Astrocyte (in vitro differentiated cells and primary cell): ENCODE data around the gene PDE6D. TPM values are rescaled to one million over a fixed set of nuclear protein-coding genes. Genes with fewer than 3 reads are reported as not detected.

Source experiments
- DNase-seq: peaks from one replicate; pipeline ENCODE4 v3.0.0-alpha.2; 2010; ENCODE audit warnings: low read depth
- FAIRE-seq: peaks from 2 replicates; lab custom pipeline; 2011; peaks lifted over from hg19 to GRCh38; lab: Jason Lieb, UNC
- H2AFZ ChIP-seq: 2 replicates; pipeline ENCODE4 v1.6.0; 2012; ENCODE audit warnings: low read depth, low read length, inconsistent platforms
- H3K27ac ChIP-seq: 2 replicates; pipeline ENCODE4 v1.5.1; 2011; ENCODE audit warnings: low read depth, low read length, inconsistent platforms
- H3K27me3 ChIP-seq: 2 replicates; pipeline ENCODE4 v1.6.0; 2011; ENCODE audit warnings: low read length, inconsistent platforms; ENCODE audit not compliant: insufficient read depth
- H3K36me3 ChIP-seq: 2 replicates; pipeline ENCODE4 v1.5.1; 2011; ENCODE audit warnings: low read length, inconsistent platforms; ENCODE audit not compliant: insufficient read depth
- H3K4me1 ChIP-seq: 2 replicates; pipeline ENCODE4 v1.5.1; 2011; ENCODE audit warnings: low read length, inconsistent platforms; ENCODE audit not compliant: insufficient read depth
- H3K4me2 ChIP-seq: 2 replicates; pipeline ENCODE4 v1.6.0; 2012; ENCODE audit warnings: low read length, inconsistent platforms
- H3K4me3 ChIP-seq: 2 replicates; pipeline ENCODE4 v1.5.1; 2011; ENCODE audit warnings: low read depth, mild to moderate bottlenecking, low read length, inconsistent platforms; ENCODE audit not compliant: insufficient read depth
- H3K79me2 ChIP-seq: 2 replicates; pipeline ENCODE4 v1.6.0; 2012; ENCODE audit warnings: mild to moderate bottlenecking, low read length, inconsistent platforms; ENCODE audit not compliant: insufficient read depth
- H3K9ac ChIP-seq: 2 replicates; pipeline ENCODE4 v1.6.0; 2012; ENCODE audit warnings: mild to moderate bottlenecking, low read length, inconsistent platforms
- H3K9me3 ChIP-seq: 2 replicates; pipeline ENCODE4 v1.5.1; 2012; ENCODE audit warnings: low read depth, mild to moderate bottlenecking, low read length, inconsistent platforms; ENCODE audit not compliant: insufficient read depth
- H4K20me1 ChIP-seq: 2 replicates; pipeline ENCODE4 v1.6.0; 2012; ENCODE audit warnings: low read length, inconsistent platforms; ENCODE audit not compliant: insufficient read depth
- H3K27ac Mint-ChIP-seq: one replicate; pipeline ENCODE4 v1.8.0; 2021; ENCODE audit warnings: mild to moderate bottlenecking, mixed read lengths; ENCODE audit not compliant: unreplicated experiment
- H3K27me3 Mint-ChIP-seq: one replicate; pipeline ENCODE4 v1.8.0; 2021; ENCODE audit warnings: low read depth, mixed read lengths; ENCODE audit not compliant: unreplicated experiment
- H3K36me3 Mint-ChIP-seq: one replicate; pipeline ENCODE4 v1.8.0; 2021; ENCODE audit warnings: low read depth, mixed read lengths; ENCODE audit not compliant: unreplicated experiment
- H3K4me1 Mint-ChIP-seq: one replicate; pipeline ENCODE4 v1.8.0; 2021; ENCODE audit warnings: low read depth, mixed read lengths; ENCODE audit not compliant: unreplicated experiment
- H3K4me3 Mint-ChIP-seq: one replicate; pipeline ENCODE4 v1.8.0; 2021; ENCODE audit warnings: mild to moderate bottlenecking, moderate library complexity, mixed read lengths; ENCODE audit not compliant: unreplicated experiment
- H3K9me3 Mint-ChIP-seq: one replicate; pipeline ENCODE4 v1.8.0; 2021; ENCODE audit warnings: mild to moderate bottlenecking, mixed read lengths; ENCODE audit not compliant: unreplicated experiment
- EZH2 ChIP-seq: IDR thresholded peaks from 2 replicates; pipeline ENCODE4 v1.6.1; 2012; ENCODE audit warnings: mild to moderate bottlenecking, low read length, inconsistent platforms; ENCODE audit not compliant: insufficient read depth
- total RNA-seq: library from RNA; stranded (reverse); gene quantifications from 2 replicates; pipeline ENCODE4 v1.2.1, GENCODE V29; 2021
- TF ChIP-seq, protein P1 (sequence below): IDR thresholded peaks from 2 replicates; pipeline ENCODE4 v1.5.1; 2011; ENCODE audit warnings: low read depth, mild to moderate bottlenecking, inconsistent platforms, low read length, moderate library complexity; ENCODE audit not compliant: insufficient read depth

PDE6D gene
- total RNA-seq, 1 donor from 2014 or later, result 19.0 TPM

DNA sequence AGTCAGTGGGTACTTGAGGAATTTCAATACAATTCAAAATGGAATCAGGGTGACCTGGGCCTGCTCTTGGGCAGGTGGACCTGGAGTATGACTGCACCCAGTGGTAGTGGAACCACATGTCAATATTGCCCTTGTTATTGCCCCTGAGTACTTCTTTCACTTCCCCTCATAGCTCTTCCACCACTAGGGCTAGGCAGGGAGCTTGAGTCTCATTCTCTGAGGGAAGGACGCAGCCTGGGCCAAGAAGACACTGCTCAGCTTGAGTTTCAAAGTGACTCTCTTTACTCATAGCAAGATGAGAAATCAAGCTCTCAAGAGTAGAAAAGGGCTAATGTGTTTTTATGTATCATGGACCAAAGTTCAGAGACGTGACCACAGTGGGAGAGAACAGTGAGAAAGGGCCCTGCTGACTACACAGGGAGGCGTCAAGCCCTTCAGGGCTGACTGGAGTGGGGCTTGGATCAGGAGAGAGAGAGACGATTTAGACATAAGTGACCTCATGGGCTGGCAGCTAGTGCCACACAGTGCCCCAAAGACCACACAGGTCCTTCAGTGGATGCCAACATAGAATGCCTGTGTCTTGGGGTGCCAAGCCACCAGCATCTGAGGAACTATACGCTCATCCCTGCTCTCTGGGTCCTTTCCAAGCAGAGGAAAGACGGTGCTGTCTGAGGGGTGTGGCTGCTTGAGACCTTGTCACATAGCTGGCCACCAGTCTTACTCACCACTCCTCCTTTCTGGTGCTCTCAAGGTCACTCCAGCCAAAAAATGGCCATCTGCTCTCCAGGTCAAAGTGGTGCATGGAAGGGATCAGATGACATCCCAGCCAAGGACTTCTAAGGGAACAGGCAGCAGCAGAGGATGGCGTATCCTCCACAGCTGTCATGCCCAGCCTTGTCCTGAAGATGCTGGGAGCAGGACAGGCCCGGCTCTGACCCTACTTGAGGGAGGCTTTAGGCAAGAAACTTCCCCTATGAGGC lies 59.8 kb downstream of the PDE6D start:
- H3K27me3 ChIP-seq, result no peaks in the 10 kb centered on the region
- Mint-ChIP-seq H3K4me3 (no peak overlapping the region), H3K9me3 (no peaks in the 10 kb centered on the region), H3K4me1 (peaks cover 13% of the 10 kb centered on the region), H3K36me3 (peaks cover 1% of the 10 kb centered on the region), H3K27ac (no peak overlapping the region), H3K27me3 (peaks cover 3% of the 10 kb centered on the region)
- H3K9ac ChIP-seq, result no peak overlapping the region
- no peaks in the 10 kb centered on the region for H3K36me3 ChIP-seq
- DNase-seq (no peak), FAIRE-seq (no peak)
- no peaks in the 10 kb centered on the region for H4K20me1 ChIP-seq
- TF ChIP-seq, protein P1, sequence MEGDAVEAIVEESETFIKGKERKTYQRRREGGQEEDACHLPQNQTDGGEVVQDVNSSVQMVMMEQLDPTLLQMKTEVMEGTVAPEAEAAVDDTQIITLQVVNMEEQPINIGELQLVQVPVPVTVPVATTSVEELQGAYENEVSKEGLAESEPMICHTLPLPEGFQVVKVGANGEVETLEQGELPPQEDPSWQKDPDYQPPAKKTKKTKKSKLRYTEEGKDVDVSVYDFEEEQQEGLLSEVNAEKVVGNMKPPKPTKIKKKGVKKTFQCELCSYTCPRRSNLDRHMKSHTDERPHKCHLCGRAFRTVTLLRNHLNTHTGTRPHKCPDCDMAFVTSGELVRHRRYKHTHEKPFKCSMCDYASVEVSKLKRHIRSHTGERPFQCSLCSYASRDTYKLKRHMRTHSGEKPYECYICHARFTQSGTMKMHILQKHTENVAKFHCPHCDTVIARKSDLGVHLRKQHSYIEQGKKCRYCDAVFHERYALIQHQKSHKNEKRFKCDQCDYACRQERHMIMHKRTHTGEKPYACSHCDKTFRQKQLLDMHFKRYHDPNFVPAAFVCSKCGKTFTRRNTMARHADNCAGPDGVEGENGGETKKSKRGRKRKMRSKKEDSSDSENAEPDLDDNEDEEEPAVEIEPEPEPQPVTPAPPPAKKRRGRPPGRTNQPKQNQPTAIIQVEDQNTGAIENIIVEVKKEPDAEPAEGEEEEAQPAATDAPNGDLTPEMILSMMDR, result no peak
- no peak for TF ChIP-seq EZH2
- no peak overlapping the region for H3K27ac ChIP-seq
- no peak overlapping the region for H2AFZ ChIP-seq
- H3K4me2 ChIP-seq, result no peak overlapping the region
- peaks cover 17% of the 10 kb centered on the region for H3K4me1 ChIP-seq
- H3K4me3 ChIP-seq, result no peak overlapping the region
- no peaks in the 10 kb centered on the region for H3K9me3 ChIP-seq
- no peaks in the 10 kb centered on the region for H3K79me2 ChIP-seq

DNA sequence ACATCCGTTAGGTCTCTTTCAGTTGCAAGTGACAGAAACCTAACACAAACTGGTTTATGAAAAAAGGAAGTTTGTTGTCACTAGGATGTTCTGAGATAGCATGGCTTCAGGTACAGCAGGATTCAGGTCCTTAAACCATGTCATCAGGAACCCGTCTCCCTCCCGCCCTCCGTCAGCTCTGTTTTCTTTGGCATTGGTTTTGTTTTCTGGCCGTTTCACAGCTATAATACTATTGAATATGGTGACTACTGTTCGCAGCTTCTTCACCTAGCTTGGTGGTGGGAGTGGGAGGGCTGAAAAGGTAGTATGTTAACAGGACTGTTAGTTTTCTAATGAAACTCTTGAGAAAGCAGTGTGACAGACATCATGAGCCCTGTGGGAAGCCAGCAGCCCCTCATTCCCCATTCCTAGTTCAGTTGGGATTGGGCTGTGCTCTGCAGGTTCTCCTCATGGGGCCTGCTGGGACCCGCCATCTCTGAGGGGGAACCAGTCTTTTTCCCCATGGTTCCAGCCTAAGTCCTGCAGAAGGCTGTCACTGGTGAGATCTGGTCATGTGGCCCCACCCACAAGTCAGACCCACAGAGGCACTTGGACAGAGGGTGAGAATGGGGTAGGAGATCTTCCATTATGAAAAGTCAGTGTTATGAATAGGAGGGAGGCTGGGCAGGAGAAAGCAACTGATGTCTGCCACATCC lies 60.6 kb downstream of the PDE6D start:
- Mint-ChIP-seq H3K4me1 (peaks cover 21% of the 10 kb centered on the region), H3K4me3 (no peak overlapping the region), H3K27me3 (no peaks in the 10 kb centered on the region), H3K9me3 (no peaks in the 10 kb centered on the region), H3K27ac (no peak overlapping the region), H3K36me3 (peaks cover 1% of the 10 kb centered on the region)
- no peak for DNase-seq
- no peaks in the 10 kb centered on the region for H3K79me2 ChIP-seq
- H3K4me2 ChIP-seq, result no peak overlapping the region
- H3K27ac ChIP-seq, result no peak overlapping the region
- no peak overlapping the region for H2AFZ ChIP-seq
- H3K9ac ChIP-seq, result no peak overlapping the region
- H3K4me1 ChIP-seq, result peaks cover 25% of the 10 kb centered on the region
- no peak overlapping the region for H3K4me3 ChIP-seq
- H3K9me3 ChIP-seq, result no peaks in the 10 kb centered on the region
- H4K20me1 ChIP-seq, result peaks cover 4% of the 10 kb centered on the region
- no peak for FAIRE-seq
- H3K27me3 ChIP-seq, result no peaks in the 10 kb centered on the region
- no peaks in the 10 kb centered on the region for H3K36me3 ChIP-seq
- TF ChIP-seq EZH2, result no peak
- TF ChIP-seq, protein P1, result no peak
